GM06990 (cell line): ENCODE results near the gene KRAS.

Experiments used
- DNase-seq: peaks from one replicate; pipeline ENCODE4 v3.0.0-alpha.2; 2011; ENCODE audit not compliant: insufficient read length; ENCODE audit errors: extremely low read depth
- H3K27me3 ChIP-seq: replicated peaks from 2 replicates; pipeline ENCODE4 v1.6.0; 2011; ENCODE audit warnings: low read length; ENCODE audit not compliant: control insufficient read depth, insufficient read depth
- H3K36me3 ChIP-seq: 2 replicates; pipeline ENCODE4 v1.5.1; 2011; ENCODE audit warnings: low read length; ENCODE audit not compliant: control insufficient read depth, insufficient read depth
- H3K4me3 ChIP-seq: replicated peaks from 2 replicates; pipeline ENCODE4 v1.5.1; 2011; ENCODE audit warnings: low read depth, mild to moderate bottlenecking, control low read depth, low read length
- TF ChIP-seq, protein P1 (sequence below): IDR thresholded peaks from 2 replicates; pipeline ENCODE4 v1.5.1; 2011; ENCODE audit warnings: low read length, control low read depth, mild to moderate bottlenecking, inconsistent platforms; ENCODE audit not compliant: insufficient read depth, poor library complexity, severe bottlenecking

KRAS gene

DNA sequence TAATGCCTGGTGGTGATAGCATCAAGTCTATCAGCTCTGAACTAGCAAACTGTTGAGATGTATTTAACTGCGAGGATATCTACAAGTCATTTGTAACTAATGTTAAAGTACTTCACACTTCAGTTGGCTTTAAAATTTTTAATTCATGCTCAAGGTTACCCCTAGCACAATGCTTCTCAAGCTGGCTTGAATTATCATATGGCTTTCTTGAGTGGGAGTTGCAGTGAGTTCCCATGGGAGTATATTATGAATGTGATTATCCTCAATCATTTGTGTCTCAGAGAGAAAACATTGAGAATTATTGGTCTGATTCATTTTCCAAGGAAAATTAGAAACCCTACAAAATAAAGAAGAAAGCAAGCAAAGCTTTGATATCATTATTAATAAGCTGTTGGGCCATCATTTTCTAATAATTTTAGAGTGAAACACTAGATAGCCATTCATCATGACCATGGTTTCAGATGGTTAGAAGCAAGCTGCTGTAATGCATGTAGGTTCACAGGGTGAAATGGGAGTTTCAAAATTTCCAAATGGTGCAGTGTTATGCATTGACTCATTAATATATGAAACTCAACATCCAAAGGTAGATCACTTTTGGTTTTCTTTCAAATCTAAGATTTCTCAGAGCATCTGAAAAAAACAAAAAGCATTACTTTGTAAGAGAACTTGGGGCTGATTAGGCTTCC is 11.8 kb upstream of the KRAS start:
- TF ChIP-seq, protein P1, sequence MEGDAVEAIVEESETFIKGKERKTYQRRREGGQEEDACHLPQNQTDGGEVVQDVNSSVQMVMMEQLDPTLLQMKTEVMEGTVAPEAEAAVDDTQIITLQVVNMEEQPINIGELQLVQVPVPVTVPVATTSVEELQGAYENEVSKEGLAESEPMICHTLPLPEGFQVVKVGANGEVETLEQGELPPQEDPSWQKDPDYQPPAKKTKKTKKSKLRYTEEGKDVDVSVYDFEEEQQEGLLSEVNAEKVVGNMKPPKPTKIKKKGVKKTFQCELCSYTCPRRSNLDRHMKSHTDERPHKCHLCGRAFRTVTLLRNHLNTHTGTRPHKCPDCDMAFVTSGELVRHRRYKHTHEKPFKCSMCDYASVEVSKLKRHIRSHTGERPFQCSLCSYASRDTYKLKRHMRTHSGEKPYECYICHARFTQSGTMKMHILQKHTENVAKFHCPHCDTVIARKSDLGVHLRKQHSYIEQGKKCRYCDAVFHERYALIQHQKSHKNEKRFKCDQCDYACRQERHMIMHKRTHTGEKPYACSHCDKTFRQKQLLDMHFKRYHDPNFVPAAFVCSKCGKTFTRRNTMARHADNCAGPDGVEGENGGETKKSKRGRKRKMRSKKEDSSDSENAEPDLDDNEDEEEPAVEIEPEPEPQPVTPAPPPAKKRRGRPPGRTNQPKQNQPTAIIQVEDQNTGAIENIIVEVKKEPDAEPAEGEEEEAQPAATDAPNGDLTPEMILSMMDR, result no peak
- Histone ChIP-seq H3K36me3 (no peaks in the 10 kb centered on the region), H3K4me3 (no peak overlapping the region), H3K27me3 (no peaks in the 10 kb centered on the region)
- no peak for DNase-seq

DNA sequence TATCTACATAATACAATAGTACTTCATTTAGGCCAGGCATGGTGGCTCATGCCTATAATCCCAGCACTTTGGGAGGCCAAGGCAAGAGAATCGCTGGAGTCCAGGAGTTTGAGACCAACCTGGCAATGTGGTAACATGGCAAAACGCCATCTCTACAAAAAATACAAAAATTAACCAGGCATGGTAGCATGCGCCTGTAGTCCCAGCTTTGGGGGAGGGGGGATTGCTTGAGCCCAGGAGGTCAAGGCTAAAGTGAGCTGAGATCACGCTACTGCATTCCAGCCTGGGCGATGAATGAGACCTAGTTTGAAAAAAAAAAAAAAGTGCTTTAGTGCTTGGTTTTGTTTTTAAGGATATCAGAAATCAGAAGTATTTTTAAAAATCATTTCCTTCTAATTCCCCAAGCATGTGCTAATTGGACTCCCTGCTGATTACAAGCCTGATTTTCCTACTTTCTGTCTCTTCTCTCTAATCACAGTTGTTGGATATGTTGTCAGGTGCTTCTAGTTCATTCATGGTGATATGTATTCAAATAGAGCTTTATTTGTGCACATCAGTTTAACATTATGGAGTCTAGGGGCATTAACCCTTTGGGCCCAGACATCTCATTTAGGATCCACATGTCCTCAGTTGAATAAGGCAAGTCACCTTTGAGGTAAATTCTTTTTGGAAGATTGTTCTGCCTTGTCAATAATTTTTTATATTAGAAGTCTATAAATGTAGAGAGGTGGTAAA is 7.0 kb upstream of the KRAS start:
- Histone ChIP-seq H3K36me3 (no peaks in the 10 kb centered on the region), H3K27me3 (no peaks in the 10 kb centered on the region), H3K4me3 (no peak overlapping the region)
- TF ChIP-seq, protein P1, result no peak
- DNase-seq, result no peak

DNA sequence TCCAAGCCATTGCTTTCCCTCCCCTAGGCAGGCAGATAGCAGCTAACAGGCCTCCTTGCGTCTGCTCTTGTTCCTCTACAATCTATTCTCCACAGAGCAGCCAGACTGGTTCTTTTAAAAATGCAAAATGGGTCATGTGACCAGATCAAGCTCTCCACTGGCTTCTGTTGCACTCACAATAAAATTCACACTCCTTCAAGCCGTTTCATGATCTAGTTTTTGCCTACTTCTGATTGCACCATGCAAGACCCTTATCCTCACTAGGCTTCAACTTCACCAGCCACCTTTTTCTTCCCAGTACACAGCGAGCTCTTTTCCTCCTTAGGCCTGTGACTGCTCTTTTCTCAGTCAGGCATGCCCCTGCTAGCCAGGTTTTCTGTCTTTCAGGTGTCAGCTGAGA is 6.1 kb upstream of the KRAS start:
- no peak for DNase-seq
- Histone ChIP-seq H3K36me3 (no peaks in the 10 kb centered on the region), H3K27me3 (no peaks in the 10 kb centered on the region), H3K4me3 (no peak overlapping the region)
- TF ChIP-seq, protein P1, result no peak

DNA sequence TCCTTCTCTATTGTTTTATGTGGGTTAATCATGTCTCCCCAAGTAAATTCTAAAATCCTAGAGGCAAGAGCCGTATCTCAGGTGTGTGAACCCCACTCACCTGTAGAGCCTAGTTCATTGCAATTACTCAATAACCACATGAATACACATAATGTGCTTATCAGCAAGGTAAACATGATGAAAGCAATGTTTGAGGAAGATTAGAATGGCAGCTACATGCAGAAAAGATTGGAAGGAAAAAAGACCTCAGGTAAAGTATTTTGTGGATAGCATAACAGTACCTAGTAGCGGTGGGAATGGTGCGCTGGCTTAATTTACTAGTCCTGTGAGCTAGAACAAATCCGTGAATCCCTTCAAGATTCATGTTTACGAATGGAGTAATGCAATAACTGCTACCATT is 5.3 kb upstream of the KRAS start:
- DNase-seq, result no peak
- no peaks in the 10 kb centered on the region for H3K27me3 ChIP-seq
- H3K36me3 ChIP-seq, result no peaks in the 10 kb centered on the region
- TF ChIP-seq, protein P1, result no peak
- no peak overlapping the region for H3K4me3 ChIP-seq

DNA sequence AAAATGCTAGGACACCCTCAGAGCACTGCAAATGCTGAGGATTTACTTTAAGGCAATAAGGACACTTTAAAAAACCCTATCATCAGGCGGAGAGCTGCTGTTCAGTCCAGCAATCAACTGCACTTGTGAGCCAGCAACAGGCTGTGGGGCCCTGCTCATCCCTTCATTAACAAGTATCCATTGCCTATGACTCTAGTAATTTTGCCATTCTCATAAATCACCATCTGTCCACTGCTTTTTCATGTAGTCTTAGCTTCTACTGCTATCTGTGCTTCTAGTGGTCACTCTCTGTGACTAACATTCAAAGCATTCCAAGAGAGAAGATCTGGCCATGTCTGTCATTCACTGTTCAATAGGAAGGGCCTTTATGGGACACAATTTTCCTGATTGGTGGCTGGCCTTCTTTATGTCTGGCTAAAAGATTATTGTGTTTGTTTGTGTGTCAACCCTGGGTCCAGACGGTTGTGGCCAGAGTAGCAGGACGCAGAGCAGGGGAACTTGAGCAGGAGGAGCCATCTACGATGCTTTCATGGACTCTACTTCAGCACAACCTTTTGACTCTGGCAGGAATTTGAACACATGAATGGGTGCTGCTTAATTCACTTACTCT is 3.6 kb upstream of the KRAS start:
- no peak overlapping the region for H3K4me3 ChIP-seq
- TF ChIP-seq, protein P1, result no peak
- no peak for DNase-seq
- no peaks in the 10 kb centered on the region for H3K36me3 ChIP-seq
- H3K27me3 ChIP-seq, result no peaks in the 10 kb centered on the region
